MM.1S (cell line): ENCODE results near the gene LRCH1.

Experiments used
- EZH2phosphoT487 ChIP-seq: fragments of 300-600 bp; sonication (generic); IDR thresholded peaks from 2 replicates; pipeline ENCODE4 v1.6.1; 2018; ENCODE audit warnings: antibody characterized with exemption, low read length
- TF ChIP-seq, protein P1 (sequence below): fragments of 300-600 bp; sonication (generic); IDR thresholded peaks from 2 replicates; pipeline ENCODE4 v1.5.1; 2016; ENCODE audit warnings: antibody characterized with exemption, low read length, mixed read lengths

GRCh38 chr13:46567671-46568070 lies 14.7 kb downstream of the LRCH1 start:
- TF ChIP-seq EZH2phosphoT487, result no peak
- TF ChIP-seq, protein P1, sequence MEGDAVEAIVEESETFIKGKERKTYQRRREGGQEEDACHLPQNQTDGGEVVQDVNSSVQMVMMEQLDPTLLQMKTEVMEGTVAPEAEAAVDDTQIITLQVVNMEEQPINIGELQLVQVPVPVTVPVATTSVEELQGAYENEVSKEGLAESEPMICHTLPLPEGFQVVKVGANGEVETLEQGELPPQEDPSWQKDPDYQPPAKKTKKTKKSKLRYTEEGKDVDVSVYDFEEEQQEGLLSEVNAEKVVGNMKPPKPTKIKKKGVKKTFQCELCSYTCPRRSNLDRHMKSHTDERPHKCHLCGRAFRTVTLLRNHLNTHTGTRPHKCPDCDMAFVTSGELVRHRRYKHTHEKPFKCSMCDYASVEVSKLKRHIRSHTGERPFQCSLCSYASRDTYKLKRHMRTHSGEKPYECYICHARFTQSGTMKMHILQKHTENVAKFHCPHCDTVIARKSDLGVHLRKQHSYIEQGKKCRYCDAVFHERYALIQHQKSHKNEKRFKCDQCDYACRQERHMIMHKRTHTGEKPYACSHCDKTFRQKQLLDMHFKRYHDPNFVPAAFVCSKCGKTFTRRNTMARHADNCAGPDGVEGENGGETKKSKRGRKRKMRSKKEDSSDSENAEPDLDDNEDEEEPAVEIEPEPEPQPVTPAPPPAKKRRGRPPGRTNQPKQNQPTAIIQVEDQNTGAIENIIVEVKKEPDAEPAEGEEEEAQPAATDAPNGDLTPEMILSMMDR, result no peak
